A673 (cell line): ENCODE results near the gene UBE2L3.

Experiments
- EZH2 ChIP-seq: fragments of 200-600 bp; sonication (generic); IDR thresholded peaks from 2 replicates; pipeline ENCODE4 v1.6.1; 2017; ENCODE audit warnings: borderline replicate concordance, low read depth, mild to moderate bottlenecking, mixed read lengths, antibody characterized with exemption, low read length; ENCODE audit not compliant: poor library complexity, severe bottlenecking
- TF ChIP-seq, protein P1 (sequence below): fragments of 300-800, 200-600 bp; sonication (generic); conservative IDR thresholded peaks from 2 replicates; pipeline ENCODE4 v1.5.1; 2017; ENCODE audit warnings: low read depth, mild to moderate bottlenecking, antibody characterized with exemption, low read length, moderate library complexity, mixed read lengths

DNA sequence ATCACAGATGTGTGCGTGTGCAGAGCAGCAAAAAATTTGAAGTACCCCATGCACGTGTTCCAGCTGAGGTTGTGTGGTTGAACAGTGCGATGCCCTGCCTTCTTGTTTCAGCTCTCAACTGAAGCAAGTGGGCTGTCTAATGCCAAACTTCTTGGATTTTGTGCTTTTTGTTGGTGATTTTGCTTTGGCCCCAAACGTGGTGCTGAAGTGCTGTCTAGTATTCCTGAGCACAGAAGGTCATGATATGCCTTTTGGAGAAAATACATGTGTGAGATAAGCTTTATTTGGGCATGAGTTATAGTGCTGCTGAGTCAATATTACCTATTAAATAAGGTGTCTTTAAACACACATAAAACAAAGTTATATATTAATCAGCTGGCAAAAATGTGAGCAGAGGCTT lies 48.2 kb downstream of the UBE2L3 start:
- TF ChIP-seq, protein P1, sequence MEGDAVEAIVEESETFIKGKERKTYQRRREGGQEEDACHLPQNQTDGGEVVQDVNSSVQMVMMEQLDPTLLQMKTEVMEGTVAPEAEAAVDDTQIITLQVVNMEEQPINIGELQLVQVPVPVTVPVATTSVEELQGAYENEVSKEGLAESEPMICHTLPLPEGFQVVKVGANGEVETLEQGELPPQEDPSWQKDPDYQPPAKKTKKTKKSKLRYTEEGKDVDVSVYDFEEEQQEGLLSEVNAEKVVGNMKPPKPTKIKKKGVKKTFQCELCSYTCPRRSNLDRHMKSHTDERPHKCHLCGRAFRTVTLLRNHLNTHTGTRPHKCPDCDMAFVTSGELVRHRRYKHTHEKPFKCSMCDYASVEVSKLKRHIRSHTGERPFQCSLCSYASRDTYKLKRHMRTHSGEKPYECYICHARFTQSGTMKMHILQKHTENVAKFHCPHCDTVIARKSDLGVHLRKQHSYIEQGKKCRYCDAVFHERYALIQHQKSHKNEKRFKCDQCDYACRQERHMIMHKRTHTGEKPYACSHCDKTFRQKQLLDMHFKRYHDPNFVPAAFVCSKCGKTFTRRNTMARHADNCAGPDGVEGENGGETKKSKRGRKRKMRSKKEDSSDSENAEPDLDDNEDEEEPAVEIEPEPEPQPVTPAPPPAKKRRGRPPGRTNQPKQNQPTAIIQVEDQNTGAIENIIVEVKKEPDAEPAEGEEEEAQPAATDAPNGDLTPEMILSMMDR = no peak
- TF ChIP-seq EZH2 = no peak
